ENCODE measurements around the gene TNFAIP2.

Gene TNFAIP2

GRCh38 chr14:103107941-103108748, 15.1 kb upstream of the TNFAIP2 start:
- no peak for DNase-seq (ENCODE audit: low read depth, low spot score)
- in situ Hi-C loops (cut with HindIII; ENCODE audit: low sequenced_read_pairs): no loop called here
- no peak overlapping the region for H3K4me3 ChIP-seq (ENCODE audit: low read depth, low read length)
- no peak for TF ChIP-seq CTCF (IDR thresholded peaks at IDR 0.05; ENCODE audit: low read depth, low read length)

- no peak for TF ChIP-seq CTCF (IDR thresholded peaks at IDR 0.05; ENCODE audit: low read depth, low read length)
- in situ Hi-C loops (cut with HindIII; ENCODE audit: low sequenced_read_pairs): no loop called here
- H3K4me3 ChIP-seq (ENCODE audit: low read depth, low read length): no peak overlapping the region
- no peak for DNase-seq (ENCODE audit: low read depth, low spot score)
Measured at GRCh38 chr14:103108749-103109207, 14.5 kb upstream of the TNFAIP2 start.

GRCh38 chr14:103109535-103110441, 13.5 kb upstream of the TNFAIP2 start:
- peak; percentile 72 for DNase-seq (ENCODE audit: low read depth, low spot score)
- TF ChIP-seq CTCF (IDR thresholded peaks at IDR 0.05; ENCODE audit: low read depth, low read length): no peak
- in situ Hi-C loops (cut with HindIII; ENCODE audit: low sequenced_read_pairs): no loop called here
- no peak overlapping the region for H3K4me3 ChIP-seq (ENCODE audit: low read depth, low read length)

- in situ Hi-C loops (cut with HindIII; ENCODE audit: low sequenced_read_pairs): no loop called here
- no peak overlapping the region for H3K4me3 ChIP-seq (ENCODE audit: low read depth, low read length)
- TF ChIP-seq CTCF (IDR thresholded peaks at IDR 0.05; ENCODE audit: low read depth, low read length): no peak
- no peak for DNase-seq (ENCODE audit: low read depth, low spot score)
Measured at GRCh38 chr14:103110681-103111231, 12.5 kb upstream of the TNFAIP2 start.

- no peak for TF ChIP-seq CTCF (IDR thresholded peaks at IDR 0.05; ENCODE audit: low read depth, low read length)
- no peak for DNase-seq (ENCODE audit: low read depth, low spot score)
- in situ Hi-C loops (cut with HindIII; ENCODE audit: low sequenced_read_pairs): no loop called here
- H3K4me3 ChIP-seq (ENCODE audit: low read depth, low read length): no peak overlapping the region
Measured at GRCh38 chr14:103111232-103111868, 11.9 kb upstream of the TNFAIP2 start.
